GM23338 (cell line): ENCODE results near the gene HTR4.

Source experiments
- EZH2 ChIP-seq: fragments of 200-600 bp; sonication (generic); IDR thresholded peaks from one replicate; pipeline ENCODE4 v1.8.0; 2017; ENCODE audit warnings: antibody characterized with exemption, mild to moderate bottlenecking, low read depth; ENCODE audit not compliant: unreplicated experiment
- EZH2phosphoT487 ChIP-seq: fragments of 200-600 bp; sonication (generic); IDR thresholded peaks from one replicate; pipeline ENCODE4 v1.8.1; 2018; ENCODE audit warnings: antibody characterized with exemption; ENCODE audit not compliant: unreplicated experiment
- JUNB ChIP-seq: IDR thresholded peaks from one replicate; pipeline ENCODE4 v1.6.1; 2016; ENCODE audit warnings: antibody characterized with exemption; ENCODE audit not compliant: unreplicated experiment
- NANOG ChIP-seq: IDR thresholded peaks from 2 replicates; pipeline ENCODE4 v1.6.1; 2016; ENCODE audit warnings: antibody characterized with exemption, borderline replicate concordance
- POLR2AphosphoS5 ChIP-seq: IDR thresholded peaks from 2 replicates; pipeline ENCODE4 v1.6.1; 2016; ENCODE audit warnings: antibody characterized with exemption, low read depth
- STAT1 ChIP-seq: IDR thresholded peaks from one replicate; pipeline ENCODE4 v1.6.1; 2016; ENCODE audit warnings: antibody characterized with exemption; ENCODE audit not compliant: unreplicated experiment
- TF ChIP-seq, protein P1 (sequence below): IDR thresholded peaks from one replicate; pipeline ENCODE4 v1.6.1; 2018; ENCODE audit warnings: antibody characterized with exemption; ENCODE audit not compliant: unreplicated experiment
- TF ChIP-seq, protein P2 (sequence below), 2 experiments: fragments of 200-600 bp in 1 of 2; sonication (generic) in 1 of 2; conservative IDR thresholded peaks; 2 replicates each; pipeline versions ENCODE4 v1.5.1 to v1.6.1; 2016 to 2017; ENCODE audit warnings: antibody characterized with exemption in 2 of 2, low read depth in 2 of 2, mild to moderate bottlenecking in 2 of 2, moderate library complexity in 1 of 2

DNA sequence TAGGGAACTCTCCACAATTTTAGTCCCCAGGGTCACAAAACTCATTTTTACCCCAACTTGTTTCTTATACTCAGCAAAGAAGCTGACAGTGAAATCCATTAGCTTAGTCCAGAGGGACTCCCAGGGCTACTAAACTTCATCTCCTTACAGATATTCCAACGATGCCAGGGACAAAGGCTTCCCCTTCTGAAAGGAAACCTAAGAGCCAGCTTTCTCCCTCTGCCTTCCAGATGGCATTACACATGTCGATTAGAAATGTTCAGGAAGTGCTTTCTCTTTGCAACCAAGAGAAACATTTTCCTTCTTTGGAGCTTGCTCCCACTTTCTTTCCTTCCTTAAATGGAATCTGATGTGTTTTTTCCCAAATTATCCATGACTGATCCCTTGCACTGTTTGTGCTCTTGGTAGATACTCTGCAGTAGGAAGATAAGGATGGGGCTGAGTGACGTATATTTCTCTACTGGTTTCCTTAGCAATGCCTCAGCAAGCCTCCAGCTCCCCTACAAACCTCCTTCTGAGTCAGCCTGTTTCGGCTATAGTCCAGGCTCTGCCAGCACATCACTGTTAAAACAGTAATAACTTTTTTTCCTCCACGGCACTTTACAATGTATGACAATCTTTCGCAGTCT lies 43.0 kb upstream of the HTR4 start:
- TF ChIP-seq, protein P1, sequence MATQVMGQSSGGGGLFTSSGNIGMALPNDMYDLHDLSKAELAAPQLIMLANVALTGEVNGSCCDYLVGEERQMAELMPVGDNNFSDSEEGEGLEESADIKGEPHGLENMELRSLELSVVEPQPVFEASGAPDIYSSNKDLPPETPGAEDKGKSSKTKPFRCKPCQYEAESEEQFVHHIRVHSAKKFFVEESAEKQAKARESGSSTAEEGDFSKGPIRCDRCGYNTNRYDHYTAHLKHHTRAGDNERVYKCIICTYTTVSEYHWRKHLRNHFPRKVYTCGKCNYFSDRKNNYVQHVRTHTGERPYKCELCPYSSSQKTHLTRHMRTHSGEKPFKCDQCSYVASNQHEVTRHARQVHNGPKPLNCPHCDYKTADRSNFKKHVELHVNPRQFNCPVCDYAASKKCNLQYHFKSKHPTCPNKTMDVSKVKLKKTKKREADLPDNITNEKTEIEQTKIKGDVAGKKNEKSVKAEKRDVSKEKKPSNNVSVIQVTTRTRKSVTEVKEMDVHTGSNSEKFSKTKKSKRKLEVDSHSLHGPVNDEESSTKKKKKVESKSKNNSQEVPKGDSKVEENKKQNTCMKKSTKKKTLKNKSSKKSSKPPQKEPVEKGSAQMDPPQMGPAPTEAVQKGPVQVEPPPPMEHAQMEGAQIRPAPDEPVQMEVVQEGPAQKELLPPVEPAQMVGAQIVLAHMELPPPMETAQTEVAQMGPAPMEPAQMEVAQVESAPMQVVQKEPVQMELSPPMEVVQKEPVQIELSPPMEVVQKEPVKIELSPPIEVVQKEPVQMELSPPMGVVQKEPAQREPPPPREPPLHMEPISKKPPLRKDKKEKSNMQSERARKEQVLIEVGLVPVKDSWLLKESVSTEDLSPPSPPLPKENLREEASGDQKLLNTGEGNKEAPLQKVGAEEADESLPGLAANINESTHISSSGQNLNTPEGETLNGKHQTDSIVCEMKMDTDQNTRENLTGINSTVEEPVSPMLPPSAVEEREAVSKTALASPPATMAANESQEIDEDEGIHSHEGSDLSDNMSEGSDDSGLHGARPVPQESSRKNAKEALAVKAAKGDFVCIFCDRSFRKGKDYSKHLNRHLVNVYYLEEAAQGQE, result no peak
- TF ChIP-seq EZH2phosphoT487, result no peak
- no peak for TF ChIP-seq POLR2AphosphoS5
- TF ChIP-seq, protein P2, sequence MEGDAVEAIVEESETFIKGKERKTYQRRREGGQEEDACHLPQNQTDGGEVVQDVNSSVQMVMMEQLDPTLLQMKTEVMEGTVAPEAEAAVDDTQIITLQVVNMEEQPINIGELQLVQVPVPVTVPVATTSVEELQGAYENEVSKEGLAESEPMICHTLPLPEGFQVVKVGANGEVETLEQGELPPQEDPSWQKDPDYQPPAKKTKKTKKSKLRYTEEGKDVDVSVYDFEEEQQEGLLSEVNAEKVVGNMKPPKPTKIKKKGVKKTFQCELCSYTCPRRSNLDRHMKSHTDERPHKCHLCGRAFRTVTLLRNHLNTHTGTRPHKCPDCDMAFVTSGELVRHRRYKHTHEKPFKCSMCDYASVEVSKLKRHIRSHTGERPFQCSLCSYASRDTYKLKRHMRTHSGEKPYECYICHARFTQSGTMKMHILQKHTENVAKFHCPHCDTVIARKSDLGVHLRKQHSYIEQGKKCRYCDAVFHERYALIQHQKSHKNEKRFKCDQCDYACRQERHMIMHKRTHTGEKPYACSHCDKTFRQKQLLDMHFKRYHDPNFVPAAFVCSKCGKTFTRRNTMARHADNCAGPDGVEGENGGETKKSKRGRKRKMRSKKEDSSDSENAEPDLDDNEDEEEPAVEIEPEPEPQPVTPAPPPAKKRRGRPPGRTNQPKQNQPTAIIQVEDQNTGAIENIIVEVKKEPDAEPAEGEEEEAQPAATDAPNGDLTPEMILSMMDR (conservative IDR thresholded peaks at IDR 0.05; ENCODE audit: low read depth in 2 of 2), result no peak
- TF ChIP-seq NANOG, result no peak
- TF ChIP-seq EZH2, result no peak
- no peak for TF ChIP-seq JUNB
- TF ChIP-seq STAT1, result no peak
